Activated CD4-positive, alpha-beta T cell treated with anti-CD3 and anti-CD28 coated beads for 24 hours (primary cell): ENCODE results near the gene TGM6.

Experiments used
- DNase-seq, 2 donors: peaks; one replicate each; pipeline ENCODE4 v3.0.0-alpha.2; 2020; ENCODE audit warnings: low read depth in 2 of 2

Gene TGM6

GRCh38 chr20:2455771-2456497, 75.2 kb downstream of the TGM6 start:
- DNase-seq: no peak

GRCh38 chr20:2458919-2459499, 78.3 kb downstream of the TGM6 start:
- DNase-seq: no peak

- DNase-seq: no peak
Measured at GRCh38 chr20:2459981-2460751, 79.5 kb downstream of the TGM6 start.

- DNase-seq: no peak
Measured at GRCh38 chr20:2460752-2461424, 80.2 kb downstream of the TGM6 start.

GRCh38 chr20:2462484-2462883, 81.8 kb downstream of the TGM6 start:
- DNase-seq: no peak

GRCh38 chr20:2463616-2464365, 83.1 kb downstream of the TGM6 start:
- DNase-seq: no peak

- DNase-seq: no peak
Measured at GRCh38 chr20:2465100-2465499, 84.4 kb downstream of the TGM6 start.

GRCh38 chr20:2467412-2467811, 86.7 kb downstream of the TGM6 start:
- DNase-seq: no peak

- no peak for DNase-seq
Measured at GRCh38 chr20:2468581-2469407, 88.1 kb downstream of the TGM6 start.

- DNase-seq: peak; percentile 34 to 48
Measured at GRCh38 chr20:2469991-2470422, 89.3 kb downstream of the TGM6 start.

GRCh38 chr20:2470423-2471193, 89.9 kb downstream of the TGM6 start, which contains the start of gene SNRPB:
SNRPB (minus strand) TSS chr20:2470789; CDS start chr20:2470690, 99 bp downstream.
- DNase-seq: peak; percentile 90 to 94

GRCh38 chr20:2473516-2473915, 92.8 kb downstream of the TGM6 start:
- no peak for DNase-seq

- no peak for DNase-seq
Measured at GRCh38 chr20:2475850-2476741, 95.4 kb downstream of the TGM6 start.

GRCh38 chr20:2476742-2477615, 96.3 kb downstream of the TGM6 start:
- DNase-seq: no peak

- no peak for DNase-seq
Measured at GRCh38 chr20:2480381-2480780, 99.7 kb downstream of the TGM6 start.
